Mesenchymal stem cell (in vitro differentiated cells and primary cell): ENCODE results near the gene TMEM63C.

ENCODE experiments used
- DNase-seq: peaks from one replicate; pipeline ENCODE4 v3.0.0-alpha.2; 2013
- H2AFZ ChIP-seq: one replicate; pipeline ENCODE4 v1.6.1; 2013; ENCODE audit warnings: low read depth, mild to moderate bottlenecking, control low read depth, inconsistent platforms, low read length, moderate library complexity
- H2AK5ac ChIP-seq: 2 replicates; pipeline ENCODE4 v1.6.1; 2013; ENCODE audit warnings: low read length, moderate library complexity, mild to moderate bottlenecking, inconsistent platforms; ENCODE audit not compliant: severe bottlenecking
- H2BK120ac ChIP-seq: one replicate; pipeline ENCODE4 v1.6.1; 2013; ENCODE audit warnings: low read depth, mild to moderate bottlenecking, inconsistent platforms, low read length, moderate library complexity
- H2BK12ac ChIP-seq, 2 experiments: one replicate each; pipeline ENCODE4 v1.6.1; 2013; ENCODE audit warnings: inconsistent platforms in 2 of 2, low read length in 2 of 2, mild to moderate bottlenecking in 2 of 2, moderate library complexity in 2 of 2, control low read depth in 1 of 2
- H2BK15ac ChIP-seq: one replicate; pipeline ENCODE4 v1.6.1; 2013; ENCODE audit warnings: mild to moderate bottlenecking, low read depth, inconsistent platforms; ENCODE audit not compliant: poor library complexity, severe bottlenecking
- H2BK5ac ChIP-seq: 2 replicates; pipeline ENCODE4 v1.6.1; 2013; ENCODE audit warnings: low read depth, mild to moderate bottlenecking, low read length, control low read depth, inconsistent platforms; ENCODE audit not compliant: poor library complexity, severe bottlenecking
- H3K14ac ChIP-seq, 2 experiments: one replicate each; pipeline ENCODE4 v1.6.1; 2013; ENCODE audit warnings: inconsistent platforms in 2 of 2, low read length in 2 of 2, control low read depth in 1 of 2, mild to moderate bottlenecking in 1 of 2, moderate library complexity in 1 of 2
- H3K18ac ChIP-seq, 2 experiments: one replicate each; pipeline ENCODE4 v1.6.1; 2013; ENCODE audit warnings: inconsistent platforms in 2 of 2, low read length in 2 of 2, control low read depth in 1 of 2, low read depth in 1 of 2, mild to moderate bottlenecking in 1 of 2
- H3K23ac ChIP-seq, 2 experiments: one replicate each; pipeline ENCODE4 v1.6.1; 2013; ENCODE audit warnings: inconsistent platforms in 2 of 2, low read length in 2 of 2, mild to moderate bottlenecking in 2 of 2, moderate library complexity in 2 of 2, control low read depth in 1 of 2
- H3K27ac ChIP-seq: 2 replicates; pipeline ENCODE4 v1.5.1; 2013; ENCODE audit warnings: mild to moderate bottlenecking, moderate library complexity, low read length, control low read depth, inconsistent platforms; ENCODE audit not compliant: poor library complexity, severe bottlenecking
- H3K27me3 ChIP-seq, 2 experiments: 2 replicates each; pipeline versions ENCODE4 v1.6.1 to v1.7.0; 2013; ENCODE audit warnings: low read length in 2 of 2, mild to moderate bottlenecking in 2 of 2, moderate library complexity in 2 of 2, control low read depth in 1 of 2, inconsistent platforms in 1 of 2; ENCODE audit not compliant: control insufficient read depth in 1 of 2, insufficient read depth in 1 of 2
- H3K36me3 ChIP-seq, 2 experiments: 2 replicates each; pipeline versions ENCODE4 v1.6.1 to v1.7.0; 2013; ENCODE audit warnings: low read length in 2 of 2, control low read depth in 1 of 2, inconsistent platforms in 1 of 2, low read depth in 1 of 2, mild to moderate bottlenecking in 1 of 2; ENCODE audit not compliant: insufficient read depth in 2 of 2, control insufficient read depth in 1 of 2
- H3K4ac ChIP-seq, 2 experiments: one replicate each; pipeline ENCODE4 v1.6.1; 2013; ENCODE audit warnings: inconsistent platforms in 2 of 2, low read length in 2 of 2, mild to moderate bottlenecking in 2 of 2, moderate library complexity in 2 of 2, control low read depth in 1 of 2, low read depth in 1 of 2
- H3K4me1 ChIP-seq: 2 replicates; pipeline ENCODE4 v1.6.1; 2013; ENCODE audit warnings: low read depth, low read length, control low read depth; ENCODE audit not compliant: control insufficient read depth, insufficient read depth
- H3K4me2 ChIP-seq: 2 replicates; pipeline ENCODE4 v1.6.1; 2013; ENCODE audit warnings: low read length, mild to moderate bottlenecking, inconsistent platforms; ENCODE audit not compliant: poor library complexity, severe bottlenecking
- H3K4me3 ChIP-seq, 2 experiments: 2 replicates each; pipeline versions ENCODE4 v1.5.1 to v1.7.0; 2013; ENCODE audit warnings: low read length in 2 of 2, mild to moderate bottlenecking in 2 of 2, control low read depth in 1 of 2, low read depth in 1 of 2; ENCODE audit not compliant: insufficient read depth in 1 of 2
- H3K79me1 ChIP-seq: replicated peaks from 2 replicates; pipeline ENCODE4 v1.6.1; 2013; ENCODE audit warnings: mild to moderate bottlenecking, control low read depth, low read length, inconsistent platforms; ENCODE audit not compliant: poor library complexity, severe bottlenecking
- H3K9ac ChIP-seq: 2 replicates; pipeline ENCODE4 v1.7.0; 2013; ENCODE audit warnings: mild to moderate bottlenecking, low read length, moderate library complexity
- H3K9me3 ChIP-seq: 2 replicates; pipeline ENCODE4 v1.7.0; 2013; ENCODE audit warnings: mild to moderate bottlenecking, low read length; ENCODE audit not compliant: control insufficient read depth
- H4K8ac ChIP-seq: one replicate; pipeline ENCODE4 v1.6.1; 2013; ENCODE audit warnings: inconsistent platforms, mild to moderate bottlenecking, low read length, moderate library complexity
- H4K91ac ChIP-seq: one replicate; pipeline ENCODE4 v1.6.1; 2013; ENCODE audit warnings: mild to moderate bottlenecking, low read length, inconsistent platforms
- WGBS: methylation state at CpG from one replicate; pipeline ENCODE4 v1.1.7; 2013; ENCODE audit warnings: mixed read lengths; 5-methylcytosine and 5-hydroxymethylcytosine counted together

TMEM63C gene

GRCh38 chr14:77139540-77140358, 41.8 kb upstream of the TMEM63C start:
- H4K8ac ChIP-seq = no peak overlapping the region
- H3K79me1 ChIP-seq = no peaks in the 10 kb centered on the region
- H3K4me2 ChIP-seq = peak overlapping the region; percentile 94
- no peak overlapping the region for H2AK5ac ChIP-seq
- H2BK15ac ChIP-seq = no peak overlapping the region
- peaks cover 23% of the 10 kb centered on the region for H3K4me1 ChIP-seq
- 15% methylated on average over 24 of the region's 52 CpGs for WGBS
- H2BK120ac ChIP-seq = no peak overlapping the region
- peak; percentile 29 for DNase-seq
- no peak overlapping the region for H3K14ac ChIP-seq
- no peak overlapping the region for H3K4me3 ChIP-seq
- H2BK12ac ChIP-seq = no peak overlapping the region
- H2AFZ ChIP-seq = no peak overlapping the region
- no peak overlapping the region for H4K91ac ChIP-seq
- no peak overlapping the region for H3K27ac ChIP-seq
- no peak overlapping the region for H3K9ac ChIP-seq
- peaks cover 88 to 95% of the 10 kb centered on the region in 2 experiments for H3K27me3 ChIP-seq
- no peak overlapping the region for H3K23ac ChIP-seq
- H3K18ac ChIP-seq = no peak overlapping the region
- no peak overlapping the region for H3K4ac ChIP-seq
- no peaks in the 10 kb centered on the region for H3K36me3 ChIP-seq
- no peaks in the 10 kb centered on the region for H3K9me3 ChIP-seq
- H2BK5ac ChIP-seq = no peak overlapping the region

DNA sequence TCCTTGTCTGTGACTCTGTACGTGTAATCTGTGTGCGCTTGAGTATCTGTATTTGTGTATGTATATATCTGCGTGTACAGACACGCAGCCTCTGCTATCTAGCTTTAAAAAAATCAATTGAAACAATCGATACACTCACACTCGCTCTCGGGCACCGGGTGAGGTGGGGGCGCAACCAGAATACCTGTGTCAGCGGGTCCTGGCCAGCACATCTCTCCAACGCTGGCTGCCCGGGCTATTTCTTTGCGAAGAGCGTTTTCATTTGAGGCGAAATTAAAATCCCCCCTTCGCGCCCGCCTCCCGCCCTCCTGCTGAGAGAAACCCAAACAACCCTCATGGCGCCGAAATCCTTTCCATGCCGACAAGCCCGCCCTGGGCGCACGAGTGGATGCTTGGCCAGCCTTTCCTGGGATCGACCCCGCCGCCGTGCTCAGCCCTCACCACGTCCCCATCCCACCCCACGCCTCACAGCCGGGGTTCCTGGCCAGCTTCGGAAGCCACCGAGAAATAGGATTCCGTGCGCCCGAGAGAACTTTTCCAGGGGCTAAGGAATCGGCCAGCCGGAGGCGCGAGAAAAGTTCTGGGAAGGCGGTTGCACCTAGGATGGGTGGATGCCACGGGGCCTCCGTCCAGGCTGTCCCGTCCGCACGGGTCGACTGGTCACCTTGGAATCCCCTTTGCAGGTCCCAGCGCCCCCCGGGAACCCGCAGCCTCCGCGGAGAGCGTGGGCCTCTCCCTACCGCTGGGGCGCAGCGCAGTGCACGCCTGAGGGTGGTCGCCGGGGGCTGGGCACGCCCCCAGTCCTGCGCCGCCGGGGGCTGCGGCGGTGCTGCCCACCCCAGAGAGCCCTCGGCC, 41.0 kb upstream of the TMEM63C start:
- Histone ChIP-seq H3K23ac (no peak overlapping the region), H3K4ac (no peak overlapping the region), H4K91ac (no peak overlapping the region), H3K27ac (no peak overlapping the region), H2AK5ac (no peak overlapping the region), H3K9me3 (no peaks in the 10 kb centered on the region), H4K8ac (no peak overlapping the region), H3K4me3 (peak overlapping the region in 1 of 2 experiments; percentile 40), H3K18ac (no peak overlapping the region), H2BK120ac (no peak overlapping the region), H3K79me1 (no peaks in the 10 kb centered on the region), H3K9ac (no peak overlapping the region), H3K36me3 (no peaks in the 10 kb centered on the region), H2BK12ac (no peak overlapping the region), H2AFZ (no peak overlapping the region), H3K14ac (no peak overlapping the region), H3K4me1 (peaks cover 23% of the 10 kb centered on the region), H3K27me3 (peaks cover 92 to 95% of the 10 kb centered on the region in 2 experiments), H3K4me2 (peak overlapping the region; percentile 94), H2BK5ac (no peak overlapping the region), H2BK15ac (no peak overlapping the region)
- WGBS = 1% methylated on average over 65 of the region's 67 CpGs
- DNase-seq = no peak

DNA sequence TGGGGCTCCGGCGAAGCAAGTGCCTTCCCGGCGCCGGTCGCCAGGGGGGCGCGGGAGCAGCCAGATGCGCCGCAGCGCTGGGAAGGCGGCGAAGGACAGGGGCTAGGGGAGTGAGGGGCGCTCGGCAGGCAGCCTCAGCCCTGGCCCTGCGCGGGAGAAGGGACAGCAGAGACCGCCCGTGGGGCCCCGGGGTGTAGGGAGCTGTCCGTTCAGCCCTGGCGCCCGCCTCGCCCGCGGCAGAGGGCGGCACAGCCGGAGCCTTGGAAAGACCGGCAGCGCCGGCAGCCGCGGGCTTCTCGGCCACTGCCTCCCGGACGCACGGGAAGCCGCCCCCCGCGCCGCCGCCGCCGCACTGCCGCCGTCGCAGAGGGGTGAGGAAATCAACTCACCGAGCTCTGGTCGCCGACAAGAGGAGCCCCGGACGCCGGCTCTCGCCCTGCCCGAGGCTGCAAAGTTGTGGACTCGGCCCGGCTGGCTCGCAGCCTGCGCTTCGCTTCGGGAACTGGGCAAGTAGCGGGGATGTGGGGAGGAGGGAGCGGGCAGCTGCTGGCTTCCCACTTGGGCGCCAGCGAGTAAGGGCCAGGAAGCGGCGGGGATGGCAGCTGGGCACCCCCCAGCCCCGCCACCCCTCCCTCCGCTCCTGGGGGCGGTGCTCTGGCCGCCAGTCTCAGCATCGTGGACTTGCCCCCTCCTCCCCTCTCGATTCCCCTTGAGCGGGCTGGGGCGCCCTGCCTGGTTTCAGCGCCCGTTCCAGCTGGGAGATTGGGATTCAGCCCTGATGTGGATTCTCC, 40.2 kb upstream of the TMEM63C start, which contains the start of gene ZDHHC22:
TSS of gene ZDHHC22 (minus strand) at position 578 of the 791 bp plus-strand sequence. CDS start 2,053 bp downstream, outside the sequence.
- Histone ChIP-seq H3K27me3 (peaks cover 93 to 95% of the 10 kb centered on the region in 2 experiments), H3K23ac (peak within 1 kb of the TSS in 1 of 2 experiments; percentile 63), H2AK5ac (no peak within 1 kb of the TSS), H3K4ac (no peak within 1 kb of the TSS), H3K36me3 (no peaks in the 10 kb centered on the region), H2BK5ac (no peak within 1 kb of the TSS), H3K27ac (no peak within 1 kb of the TSS), H3K14ac (no peak within 1 kb of the TSS), H3K79me1 (no peaks in the 10 kb centered on the region), H3K4me3 (peak within 1 kb of the TSS in 1 of 2 experiments; percentile 40), H2BK12ac (no peak within 1 kb of the TSS), H3K4me2 (peak within 1 kb of the TSS; percentile 94), H3K9me3 (no peaks in the 10 kb centered on the region), H2AFZ (peak within 1 kb of the TSS; percentile 49), H2BK120ac (no peak within 1 kb of the TSS), H2BK15ac (no peak within 1 kb of the TSS), H3K4me1 (peaks cover 23% of the 10 kb centered on the region), H4K91ac (no peak within 1 kb of the TSS), H4K8ac (no peak within 1 kb of the TSS), H3K9ac (no peak within 1 kb of the TSS), H3K18ac (no peak within 1 kb of the TSS)
- WGBS = 2% methylated on average over 30 of the region's 77 CpGs
- peak; percentile 44 for DNase-seq
